HG03439 (cell line): ENCODE results near the gene OR2AJ1.

Experiments
- ATAC-seq: cut with Tn5 transposase; IDR thresholded peaks from one replicate; pipeline ENCODE4 v1.9.1; 2021; ENCODE audit warnings: mild to moderate bottlenecking, moderate library complexity; ENCODE audit not compliant: unreplicated experiment

Gene OR2AJ1

GRCh38 chr1:247924868-247925267 lies at the start of gene OR2AJ1:
TSS of gene OR2AJ1 (plus strand) at chr1:247924889. CDS start at chr1:247933769, 8,880 bp downstream.
- no peak for ATAC-seq

GRCh38 chr1:247883346-247883745 lies 41.3 kb upstream of the OR2AJ1 start:
- ATAC-seq, result no peak

- ATAC-seq, result no peak
Measured at GRCh38 chr1:247884797-247885413, 39.8 kb upstream of the OR2AJ1 start.

- no peak for ATAC-seq
Measured at GRCh38 chr1:247895163-247895637, 29.5 kb upstream of the OR2AJ1 start, which contains the start of gene OR2W3. TSS of gene OR2W3 (plus strand) at chr1:247895587. CDS start at chr1:247895587, 0 bp downstream.

- ATAC-seq, result no peak
Measured at GRCh38 chr1:247895976-247896375, 28.7 kb upstream of the OR2AJ1 start.

GRCh38 chr1:247904122-247904521 lies 20.6 kb upstream of the OR2AJ1 start:
- ATAC-seq, result no peak

- no peak for ATAC-seq
Measured at GRCh38 chr1:247905181-247905580, 19.5 kb upstream of the OR2AJ1 start.

- no peak for ATAC-seq
Measured at GRCh38 chr1:247905910-247906503, 18.7 kb upstream of the OR2AJ1 start.

- no peak for ATAC-seq
Measured at GRCh38 chr1:247906504-247907047, 18.1 kb upstream of the OR2AJ1 start.

GRCh38 chr1:247908766-247909165 lies 15.9 kb upstream of the OR2AJ1 start:
- ATAC-seq, result no peak

GRCh38 chr1:247913786-247914185 lies 10.9 kb upstream of the OR2AJ1 start:
- no peak for ATAC-seq

GRCh38 chr1:247914941-247915662 lies 9.6 kb upstream of the OR2AJ1 start:
- no peak for ATAC-seq

GRCh38 chr1:247919952-247920351 lies 4.7 kb upstream of the OR2AJ1 start, which contains the start of gene OR2T8:
TSS of gene OR2T8 (plus strand) at chr1:247920252. CDS start at chr1:247921018, 766 bp downstream.
- no peak for ATAC-seq

GRCh38 chr1:247923941-247924340 lies 748 bp upstream of the OR2AJ1 start:
- ATAC-seq, result no peak

GRCh38 chr1:247933989-247934388 lies 9.3 kb downstream of the OR2AJ1 start:
- ATAC-seq, result no peak

GRCh38 chr1:247935781-247936180 lies 11.1 kb downstream of the OR2AJ1 start:
- ATAC-seq, result no peak

GRCh38 chr1:247936415-247936814 lies 11.7 kb downstream of the OR2AJ1 start:
- ATAC-seq, result no peak

GRCh38 chr1:247936965-247937734 lies 12.5 kb downstream of the OR2AJ1 start:
- peak; percentile 100 for ATAC-seq

GRCh38 chr1:247942624-247943023 lies 17.9 kb downstream of the OR2AJ1 start:
- ATAC-seq, result no peak

GRCh38 chr1:247948558-247948957 lies 23.9 kb downstream of the OR2AJ1 start, which contains the start of gene OR2L8:
TSS of gene OR2L8 (plus strand) at chr1:247948858. CDS start at chr1:247948858, 0 bp downstream.
- no peak for ATAC-seq

GRCh38 chr1:247953408-247953807 lies 28.7 kb downstream of the OR2AJ1 start:
- ATAC-seq, result no peak
